Central memory CD8-positive, alpha-beta T cell (primary cell): ENCODE measurements around the gene NCKIPSD.

ENCODE experiments used
- ATAC-seq: fragments of 150-1000 bp; cut with Tn5 transposase; replicated peaks from 2 replicates; pipeline ENCODE4 v1.10.0; 2022; ENCODE audit warnings: mild to moderate bottlenecking, moderate FRiP score, moderate number of reproducible peaks; ENCODE audit not compliant: poor library complexity, severe bottlenecking; ENCODE audit errors: extremely low read depth
- DNase-seq, 2 donors: peaks; one replicate each; pipeline ENCODE4 v3.0.0; 2021; ENCODE audit warnings: low spot score in 2 of 2
- H3K27ac Mint-ChIP-seq: one replicate; pipeline ENCODE4 v1.8.0; 2022; ENCODE audit warnings: low read depth, mild to moderate bottlenecking, moderate library complexity, mixed read lengths
- H3K27me3 Mint-ChIP-seq: one replicate; pipeline ENCODE4 v1.8.0; 2022; ENCODE audit warnings: mixed read lengths
- H3K36me3 Mint-ChIP-seq: one replicate; pipeline ENCODE4 v1.8.0; 2022; ENCODE audit warnings: mild to moderate bottlenecking, moderate library complexity, mixed read lengths; ENCODE audit not compliant: insufficient read depth
- H3K4me1 Mint-ChIP-seq: one replicate; pipeline ENCODE4 v1.8.0; 2022; ENCODE audit warnings: mixed read lengths
- H3K4me3 Mint-ChIP-seq: one replicate; pipeline ENCODE4 v1.8.0; 2022; ENCODE audit warnings: mild to moderate bottlenecking, moderate library complexity, mixed read lengths
- H3K9me3 Mint-ChIP-seq: one replicate; pipeline ENCODE4 v1.8.0; 2022; ENCODE audit warnings: mixed read lengths

The NCKIPSD gene

GRCh38 chr3:48711727-48712126 lies 26.0 kb upstream of the NCKIPSD start:
- Mint-ChIP-seq H3K4me1 (peaks cover 62% of the 10 kb centered on the region), H3K27ac (peak overlapping the region; percentile 46), H3K36me3 (peaks cover 41% of the 10 kb centered on the region), H3K27me3 (no peaks in the 10 kb centered on the region), H3K9me3 (no peaks in the 10 kb centered on the region), H3K4me3 (no peak overlapping the region)
- ATAC-seq, result no peak
- DNase-seq, result no peak

- H3K27me3 Mint-ChIP-seq, result no peaks in the 10 kb centered on the region
- H3K9me3 Mint-ChIP-seq, result no peaks in the 10 kb centered on the region
- H3K27ac Mint-ChIP-seq, result no peak overlapping the region
- no peak overlapping the region for H3K4me3 Mint-ChIP-seq
- peaks cover 54% of the 10 kb centered on the region for H3K4me1 Mint-ChIP-seq
- ATAC-seq (no peak), DNase-seq (no peak)
- H3K36me3 Mint-ChIP-seq, result peaks cover 45% of the 10 kb centered on the region
Observed at GRCh38 chr3:48709051-48709461, 23.3 kb upstream of the NCKIPSD start.

DNA sequence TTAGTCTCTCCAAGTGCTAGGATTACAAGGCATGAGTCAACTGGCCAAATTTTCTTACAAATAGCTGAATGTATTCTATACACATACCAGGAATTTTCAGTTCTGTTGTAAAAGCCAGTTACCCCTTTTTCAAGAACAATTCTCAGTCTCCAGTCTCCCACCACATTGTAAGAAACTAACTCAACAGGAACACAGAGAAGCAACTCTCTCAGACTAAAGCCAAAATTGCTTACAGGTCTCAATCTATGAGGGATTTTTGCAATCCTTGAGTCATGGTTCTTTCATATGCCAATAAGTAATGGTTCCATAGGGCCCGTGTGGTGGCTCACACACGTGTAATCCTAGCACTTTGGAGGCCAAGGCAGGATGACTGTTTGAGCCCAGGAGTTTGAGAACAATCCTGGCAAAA lies 22.8 kb upstream of the NCKIPSD start:
- peaks cover 46% of the 10 kb centered on the region for H3K36me3 Mint-ChIP-seq
- DNase-seq, result no peak

DNA sequence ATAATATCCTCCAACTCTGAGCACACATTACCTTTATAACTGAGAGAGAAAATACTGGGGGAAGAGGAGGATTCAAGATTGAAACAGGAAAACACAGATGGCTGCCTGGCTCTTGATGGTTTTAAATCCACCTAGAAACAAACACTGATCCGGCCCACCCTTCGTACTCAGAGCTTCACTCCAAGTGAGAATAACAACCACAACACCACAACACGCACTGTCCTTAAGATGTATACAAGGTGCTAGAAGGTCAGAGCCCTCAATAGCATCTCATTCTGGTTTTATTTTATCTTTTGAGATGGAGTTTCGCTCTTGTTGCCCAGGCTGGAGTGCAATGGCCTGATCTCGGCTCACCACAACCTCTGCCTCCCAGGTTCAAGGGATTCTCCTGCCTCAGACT lies 21.4 kb upstream of the NCKIPSD start:
- Mint-ChIP-seq H3K4me1 (peaks cover 57% of the 10 kb centered on the region), H3K36me3 (peaks cover 45% of the 10 kb centered on the region), H3K4me3 (no peak overlapping the region), H3K27me3 (no peaks in the 10 kb centered on the region), H3K27ac (no peak overlapping the region), H3K9me3 (no peaks in the 10 kb centered on the region)
- ATAC-seq (no peak), DNase-seq (no peak)

More for the DNA sequence above, 22.8 kb upstream of the NCKIPSD start:
- Mint-ChIP-seq H3K27me3 (no peaks in the 10 kb centered on the region), H3K4me1 (peaks cover 53% of the 10 kb centered on the region), H3K4me3 (no peak overlapping the region), H3K27ac (no peak overlapping the region), H3K9me3 (no peaks in the 10 kb centered on the region)
- no peak for ATAC-seq

DNA sequence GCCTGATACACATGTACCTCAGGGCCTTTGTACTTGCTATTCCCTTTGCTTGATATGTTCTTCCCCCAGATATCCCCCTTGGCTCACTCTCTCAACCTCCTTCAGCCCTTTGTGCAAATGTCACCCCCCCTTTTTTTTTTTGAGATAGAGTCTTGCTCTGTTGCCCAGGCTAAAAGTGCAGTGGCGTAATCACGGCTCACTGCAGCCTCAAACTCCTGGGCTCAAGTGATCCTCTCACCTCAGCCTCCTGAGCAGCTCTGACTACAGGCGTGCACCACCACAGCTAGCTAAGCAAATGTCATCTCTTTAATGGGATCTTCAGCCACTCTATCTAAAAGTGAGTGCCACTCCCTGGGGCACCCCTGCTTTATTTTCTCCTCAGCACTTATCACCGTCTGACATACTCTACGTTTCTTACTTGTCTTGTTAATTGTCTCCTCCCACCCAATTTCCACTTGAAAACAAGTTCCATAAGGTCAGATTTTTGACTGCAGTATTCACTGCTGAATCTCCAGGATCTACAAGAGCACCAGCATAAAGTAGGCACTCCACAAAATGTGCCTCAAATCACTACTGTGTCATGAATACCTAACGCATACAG lies 16.7 kb upstream of the NCKIPSD start:
- peaks cover 33% of the 10 kb centered on the region for H3K36me3 Mint-ChIP-seq
- H3K4me1 Mint-ChIP-seq, result peaks cover 44% of the 10 kb centered on the region
- DNase-seq, result no peak
- no peak for ATAC-seq
- no peaks in the 10 kb centered on the region for H3K9me3 Mint-ChIP-seq
- no peak overlapping the region for H3K4me3 Mint-ChIP-seq
- H3K27ac Mint-ChIP-seq, result peak overlapping the region; percentile 20
- H3K27me3 Mint-ChIP-seq, result no peaks in the 10 kb centered on the region

DNA sequence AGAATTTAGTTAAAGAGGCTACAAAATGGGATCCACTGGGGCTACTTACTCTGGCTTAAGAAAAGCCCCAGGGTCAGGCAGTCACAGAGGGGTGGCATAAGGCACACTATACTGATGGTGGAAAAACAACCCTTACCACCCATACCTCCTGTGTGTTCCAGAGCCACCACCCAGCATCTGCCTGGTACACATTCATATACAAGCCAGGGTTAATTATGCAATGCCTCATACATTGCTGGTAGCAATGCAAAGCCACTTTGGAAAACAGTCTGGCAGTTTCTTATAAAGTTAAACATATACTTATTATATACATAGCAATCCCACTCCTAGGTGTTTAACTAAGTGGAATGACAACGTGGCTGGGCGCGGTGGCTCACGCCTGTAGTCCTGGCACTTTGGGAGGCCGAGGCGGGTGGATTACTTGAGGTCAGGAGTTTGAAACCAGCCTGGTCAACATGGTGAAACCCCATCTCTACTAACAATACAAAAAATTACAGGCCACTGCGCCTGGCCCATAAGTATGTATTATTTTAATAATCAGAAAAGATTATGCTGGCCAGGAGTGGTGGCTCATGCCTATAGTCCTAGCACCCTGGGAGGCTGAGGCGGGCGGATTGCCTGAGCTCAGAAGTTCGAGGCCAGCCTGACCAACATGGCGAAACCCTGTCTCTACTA lies 15.2 kb upstream of the NCKIPSD start:
- Mint-ChIP-seq H3K9me3 (no peaks in the 10 kb centered on the region), H3K27ac (no peak overlapping the region)
- DNase-seq, result no peak

GRCh38 chr3:48698891-48699290 lies 13.2 kb upstream of the NCKIPSD start:
- Mint-ChIP-seq H3K27me3 (no peaks in the 10 kb centered on the region), H3K9me3 (no peaks in the 10 kb centered on the region), H3K4me1 (peaks cover 34% of the 10 kb centered on the region), H3K4me3 (peak overlapping the region; percentile 11), H3K36me3 (peaks cover 30% of the 10 kb centered on the region), H3K27ac (peak overlapping the region; percentile 46)
- no peak for ATAC-seq
- DNase-seq, result no peak

More for the DNA sequence above, 15.2 kb upstream of the NCKIPSD start:
- Mint-ChIP-seq H3K4me1 (peaks cover 33% of the 10 kb centered on the region), H3K4me3 (no peak overlapping the region), H3K27me3 (no peaks in the 10 kb centered on the region), H3K36me3 (peaks cover 33% of the 10 kb centered on the region)
- ATAC-seq, result no peak

DNA sequence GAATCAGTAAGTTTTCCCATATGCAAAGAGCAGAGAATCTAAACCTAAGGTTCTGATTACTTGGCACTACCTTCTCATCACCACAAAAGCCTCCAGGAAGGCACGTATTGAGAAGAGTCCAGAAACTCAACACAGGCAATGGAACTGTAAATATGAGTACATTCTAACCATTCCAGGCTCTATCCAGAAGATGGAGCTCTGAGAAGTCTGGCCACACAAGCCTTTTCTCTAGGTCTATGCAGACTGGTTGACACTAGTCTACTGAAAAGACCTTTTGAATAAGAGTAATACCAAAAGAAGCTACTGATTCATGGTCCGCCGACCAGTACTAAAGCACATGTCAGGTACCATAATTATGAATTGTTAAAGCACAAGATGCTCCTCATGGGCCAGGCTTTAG lies 12.2 kb upstream of the NCKIPSD start:
- Mint-ChIP-seq H3K36me3 (peaks cover 38% of the 10 kb centered on the region), H3K27me3 (no peaks in the 10 kb centered on the region), H3K9me3 (no peaks in the 10 kb centered on the region), H3K4me3 (no peak overlapping the region), H3K27ac (no peak overlapping the region), H3K4me1 (peaks cover 32% of the 10 kb centered on the region)
- no peak for DNase-seq
- ATAC-seq, result no peak

DNA sequence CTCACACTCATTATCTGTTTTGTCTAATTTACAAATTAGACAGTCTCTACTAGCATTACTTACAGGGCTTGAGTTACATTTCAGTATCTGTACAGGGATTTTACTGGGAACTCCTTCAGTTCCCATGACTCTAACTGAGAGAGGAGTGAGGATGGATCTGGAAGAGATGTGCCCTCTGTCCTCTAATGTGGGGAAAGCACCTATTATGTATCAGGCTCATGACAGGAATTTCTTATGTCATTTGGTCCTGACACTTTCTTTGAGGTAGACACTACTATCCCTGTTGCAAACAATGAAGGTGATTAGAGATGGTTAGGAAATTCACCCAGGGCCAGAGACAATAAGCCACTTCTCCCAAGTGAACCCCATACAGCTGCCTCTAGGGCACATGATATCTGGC lies 10.9 kb upstream of the NCKIPSD start:
- ATAC-seq (no peak), DNase-seq (no peak)
- Mint-ChIP-seq H3K27me3 (no peaks in the 10 kb centered on the region), H3K9me3 (no peaks in the 10 kb centered on the region), H3K4me1 (peaks cover 23% of the 10 kb centered on the region), H3K4me3 (no peak overlapping the region), H3K36me3 (peaks cover 45% of the 10 kb centered on the region), H3K27ac (no peak overlapping the region)

GRCh38 chr3:48696156-48696555 lies 10.4 kb upstream of the NCKIPSD start:
- H3K27ac Mint-ChIP-seq, result no peak overlapping the region
- ATAC-seq (no peak), DNase-seq (no peak)
- H3K36me3 Mint-ChIP-seq, result peaks cover 48% of the 10 kb centered on the region
- H3K27me3 Mint-ChIP-seq, result no peaks in the 10 kb centered on the region
- no peaks in the 10 kb centered on the region for H3K9me3 Mint-ChIP-seq
- no peak overlapping the region for H3K4me3 Mint-ChIP-seq
- peaks cover 23% of the 10 kb centered on the region for H3K4me1 Mint-ChIP-seq

DNA sequence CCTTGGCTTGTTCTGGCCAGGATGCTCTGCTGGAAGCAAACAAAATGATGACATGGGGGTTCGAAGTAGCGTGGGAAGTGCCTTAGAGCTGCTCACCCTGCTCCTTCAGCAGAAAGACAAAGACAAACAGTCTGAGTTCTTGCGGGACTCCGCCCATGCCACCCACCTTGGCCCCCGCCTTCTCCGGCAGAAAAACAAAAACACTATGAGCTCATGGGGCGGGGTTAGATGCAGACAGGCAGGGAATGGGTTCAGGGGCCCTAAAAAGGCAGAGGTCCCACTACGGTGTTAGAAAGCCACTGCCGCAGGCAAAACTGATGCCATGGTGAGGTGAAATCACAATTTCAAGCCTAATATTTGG lies 9.7 kb upstream of the NCKIPSD start:
- ATAC-seq, result no peak
- Mint-ChIP-seq H3K4me1 (peaks cover 23% of the 10 kb centered on the region), H3K27me3 (no peaks in the 10 kb centered on the region), H3K9me3 (no peaks in the 10 kb centered on the region), H3K27ac (no peak overlapping the region), H3K4me3 (no peak overlapping the region), H3K36me3 (peaks cover 54% of the 10 kb centered on the region)
- DNase-seq, result no peak

DNA sequence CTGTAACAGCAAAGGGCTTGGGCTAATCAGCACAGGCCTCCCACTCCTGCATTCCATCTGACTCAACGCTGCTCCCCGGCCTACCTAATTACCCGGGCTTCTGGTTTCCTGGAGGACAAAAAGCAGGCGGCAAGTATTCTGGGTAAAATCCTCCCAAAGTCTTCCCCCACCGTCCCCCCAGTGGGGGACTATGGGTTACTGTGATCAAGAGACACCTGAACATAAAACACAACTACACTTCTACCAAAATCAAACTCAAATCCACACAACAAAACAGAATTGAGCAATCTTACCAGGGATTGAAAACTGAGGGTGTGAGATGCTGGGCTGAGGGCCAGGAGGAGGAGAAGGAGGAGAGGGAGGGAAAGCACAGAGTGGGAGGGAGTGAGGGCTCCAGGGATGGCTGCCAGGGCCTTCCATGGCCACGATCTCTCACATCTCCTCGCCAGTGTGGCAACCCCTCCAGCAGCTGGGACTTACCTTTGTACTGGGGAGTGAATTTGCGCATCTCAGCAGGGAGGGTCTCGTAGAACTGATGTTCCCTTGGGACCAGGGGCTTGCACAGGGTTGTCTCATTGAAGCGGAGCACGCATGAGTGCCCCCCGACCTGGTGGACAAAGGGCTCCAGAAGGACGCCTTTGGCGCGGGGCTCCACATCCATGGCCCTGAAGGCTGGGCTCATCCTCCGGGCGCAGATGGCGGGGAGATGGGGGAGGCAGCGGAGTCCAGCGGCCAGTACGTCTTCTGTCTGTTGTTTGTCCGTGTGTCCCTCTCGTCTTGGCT lies 9.1 kb upstream of the NCKIPSD start:
- Mint-ChIP-seq H3K27ac (no peak overlapping the region), H3K4me1 (peaks cover 18% of the 10 kb centered on the region), H3K36me3 (peaks cover 56% of the 10 kb centered on the region), H3K9me3 (no peaks in the 10 kb centered on the region), H3K4me3 (no peak overlapping the region), H3K27me3 (no peaks in the 10 kb centered on the region)
- ATAC-seq (no peak), DNase-seq (no peak)

DNA sequence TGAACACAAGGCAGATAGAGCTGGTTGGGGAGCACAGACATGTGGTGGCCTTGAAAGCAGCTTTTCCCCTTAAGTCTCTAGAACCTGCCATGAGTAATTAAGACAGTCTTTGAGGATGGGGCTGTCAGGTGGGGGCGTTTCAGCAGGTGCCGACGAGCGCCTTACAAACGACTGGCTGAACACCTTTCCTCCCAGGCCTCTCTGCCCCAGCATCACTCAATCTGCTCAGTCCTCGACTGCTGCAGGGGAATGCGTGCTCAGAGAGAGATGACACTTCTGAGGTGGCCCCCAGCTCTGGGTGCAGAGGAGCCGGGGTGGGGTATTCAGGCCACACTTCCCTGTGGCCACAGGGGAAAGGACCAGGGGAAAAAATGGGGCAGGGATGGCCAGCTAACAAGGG lies 8.1 kb upstream of the NCKIPSD start:
- no peak overlapping the region for H3K27ac Mint-ChIP-seq
- peaks cover 56% of the 10 kb centered on the region for H3K36me3 Mint-ChIP-seq
- no peak for DNase-seq
- H3K4me3 Mint-ChIP-seq, result no peak overlapping the region
- no peak for ATAC-seq
- peaks cover 11% of the 10 kb centered on the region for H3K4me1 Mint-ChIP-seq
- H3K27me3 Mint-ChIP-seq, result no peaks in the 10 kb centered on the region
- H3K9me3 Mint-ChIP-seq, result no peaks in the 10 kb centered on the region
